HG02981 (cell line): ENCODE data around the gene ERAP2.
"Not testable (repeated sequence)": the region's sequence is repeated elsewhere in the genome, so short reads cannot be mapped to it uniquely, and the experiment has no call there.

Experiments used
- ATAC-seq: cut with Tn5 transposase; IDR thresholded peaks from one replicate; pipeline ENCODE4 v1.9.1; 2021; ENCODE audit warnings: mild to moderate bottlenecking, moderate library complexity; ENCODE audit not compliant: unreplicated experiment

ERAP2 gene

GRCh38 chr5:96863114-96863513 is 13.2 kb upstream of the ERAP2 start:
- ATAC-seq, result no peak

GRCh38 chr5:96863949-96864584 is 12.2 kb upstream of the ERAP2 start:
- no peak for ATAC-seq

DNA sequence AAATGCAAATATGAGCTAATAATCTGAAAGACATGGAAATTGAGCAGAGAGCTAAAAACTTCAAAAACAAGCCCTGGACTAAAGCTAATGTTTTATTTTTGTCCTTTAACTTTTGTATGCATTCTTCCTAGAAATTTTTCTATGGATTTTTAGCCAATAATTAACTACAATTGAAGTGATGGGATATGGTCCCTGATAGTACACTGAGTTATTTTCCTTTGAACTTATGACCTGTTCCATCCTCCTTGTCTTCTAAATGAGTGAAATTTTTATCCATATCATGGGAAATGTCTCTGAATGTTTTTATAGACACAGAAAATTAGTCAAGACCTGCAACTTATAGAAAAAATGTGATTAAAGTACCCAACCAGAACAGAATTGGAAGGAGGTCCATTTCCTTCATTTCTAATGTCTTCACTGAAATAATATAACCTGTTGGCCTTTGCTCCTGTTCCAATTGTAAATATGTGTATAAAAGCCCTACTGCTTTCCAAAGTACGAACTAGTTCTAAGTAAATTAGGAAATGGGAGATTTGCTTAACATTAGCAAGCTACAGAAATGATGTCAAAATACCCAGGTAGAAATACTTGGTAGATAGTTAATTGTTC is 11.3 kb upstream of the ERAP2 start:
- no peak for ATAC-seq

DNA sequence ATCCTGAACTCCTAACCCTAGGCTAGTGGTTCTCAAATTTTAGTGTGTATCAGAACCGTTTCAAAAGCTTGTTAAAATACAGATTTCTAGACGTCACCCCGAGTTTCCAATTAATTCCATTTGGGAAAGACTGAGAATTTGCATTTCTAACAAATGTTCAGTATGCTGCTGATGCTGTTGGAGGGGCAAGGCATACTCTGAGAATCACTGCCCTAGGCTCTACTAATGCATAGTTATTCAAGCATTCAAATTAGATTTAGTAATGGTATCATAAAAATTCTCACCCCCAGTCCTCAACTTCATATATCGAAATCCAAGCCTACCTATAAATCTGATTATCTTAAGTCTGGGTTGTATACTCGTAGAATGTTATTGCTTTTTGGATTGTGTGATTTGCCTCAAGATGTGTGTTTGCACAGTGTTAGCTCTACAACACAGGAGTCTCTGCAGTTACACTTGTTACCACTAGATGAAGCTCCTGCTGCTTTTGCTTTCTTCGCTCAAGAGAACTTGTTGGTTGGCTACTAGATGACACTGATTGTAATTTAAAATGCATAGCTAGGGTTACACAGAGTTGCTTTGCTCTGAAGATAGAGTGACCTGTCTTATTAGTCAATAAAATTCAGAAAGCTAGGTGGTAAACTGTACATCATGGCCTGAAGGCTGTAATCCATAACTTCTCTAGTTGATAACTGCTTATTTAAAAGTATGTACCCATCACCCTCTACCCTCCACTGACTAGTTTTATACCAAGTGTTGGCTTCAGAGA is 7.5 kb upstream of the ERAP2 start:
- peak; percentile 72 for ATAC-seq

DNA sequence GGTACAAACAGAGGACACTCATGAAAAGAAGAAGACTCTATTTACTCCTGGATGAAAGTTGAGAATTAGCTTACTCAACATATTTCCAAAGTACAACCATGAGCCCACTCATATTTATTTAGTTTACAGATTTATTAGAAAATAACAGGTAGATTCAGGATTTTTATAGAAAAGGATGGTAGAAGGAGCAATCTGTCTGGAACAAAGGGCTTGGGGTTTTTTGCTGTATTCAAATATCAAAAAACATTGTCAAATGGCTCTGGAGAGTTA is 7.0 kb upstream of the ERAP2 start:
- ATAC-seq, result no peak

GRCh38 chr5:96870094-96871026 is 5.9 kb upstream of the ERAP2 start:
- peak; percentile 80 for ATAC-seq

DNA sequence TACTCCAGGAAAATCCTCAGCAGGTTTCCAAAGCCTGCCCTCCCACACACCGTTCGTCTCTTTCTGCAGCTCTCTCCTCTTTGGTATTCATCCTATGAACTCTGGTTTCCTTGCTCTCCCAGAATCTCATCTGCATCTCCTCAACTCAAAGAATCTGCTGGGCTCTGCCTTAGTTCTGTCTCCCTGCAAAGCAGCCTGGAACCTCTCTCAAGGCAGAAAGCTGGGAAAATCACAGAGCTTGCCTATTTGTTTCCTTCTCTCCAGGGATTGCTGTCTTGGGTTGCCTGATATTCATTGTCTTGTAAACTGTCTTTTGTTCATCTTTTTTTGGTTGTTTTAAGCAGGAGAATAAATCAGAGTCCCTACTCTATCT is 5.3 kb upstream of the ERAP2 start:
- ATAC-seq, result no peak

DNA sequence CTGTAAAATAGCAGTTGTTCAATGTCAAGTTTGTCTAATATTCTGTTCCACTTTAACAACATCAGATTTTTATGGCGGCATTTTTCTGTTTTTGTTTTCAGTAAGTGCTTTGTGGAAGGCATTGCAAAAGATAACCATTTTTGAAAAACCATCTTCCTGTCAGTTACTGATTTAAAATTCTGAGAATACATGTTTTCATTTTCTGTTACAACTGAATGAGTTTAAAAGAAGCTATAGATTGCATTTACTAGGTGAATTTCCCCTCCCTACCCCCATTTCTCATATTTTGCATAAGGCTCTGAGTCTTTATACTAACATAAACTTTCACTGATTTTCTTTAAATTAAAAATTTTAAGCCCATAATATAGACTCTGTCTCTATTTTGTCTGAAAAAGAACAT is 4.6 kb upstream of the ERAP2 start:
- no peak for ATAC-seq

GRCh38 chr5:96873449-96873848 is 2.9 kb upstream of the ERAP2 start:
- no peak for ATAC-seq

GRCh38 chr5:96874631-96875030 is 1.7 kb upstream of the ERAP2 start:
- ATAC-seq, result no peak

- ATAC-seq, result no peak
Observed at GRCh38 chr5:96875791-96876291, 459 bp upstream of the ERAP2 start.

- not testable (repeated sequence) for ATAC-seq
Observed at GRCh38 chr5:96876977-96877469, 723 bp downstream of the ERAP2 start.

- ATAC-seq, result no peak
Observed at GRCh38 chr5:96879665-96880064, 3.4 kb downstream of the ERAP2 start.

- ATAC-seq, result no peak
Observed at GRCh38 chr5:96880444-96881164, 4.3 kb downstream of the ERAP2 start.

- ATAC-seq, result no peak
Observed at GRCh38 chr5:96881511-96882115, 5.3 kb downstream of the ERAP2 start.

- no peak for ATAC-seq
Observed at GRCh38 chr5:96883871-96884270, 7.6 kb downstream of the ERAP2 start.

DNA sequence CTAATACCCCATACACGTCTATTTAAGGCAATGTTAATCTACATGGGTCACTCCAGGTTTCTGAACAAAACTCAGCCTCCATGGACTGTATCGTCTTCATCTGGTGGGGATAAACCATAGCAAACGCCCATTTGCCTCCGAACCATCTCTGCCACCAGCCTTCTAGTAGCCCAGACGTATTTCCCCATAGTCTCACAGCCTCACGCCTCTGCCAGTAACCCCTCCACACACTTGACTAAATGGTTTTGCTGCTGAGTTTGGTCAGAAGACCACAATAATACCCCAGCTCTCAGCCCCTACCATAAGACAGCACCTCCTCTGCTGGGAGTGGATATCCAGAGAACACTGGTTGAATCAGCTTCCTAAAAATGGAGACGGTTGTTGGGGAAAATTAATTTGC is 8.7 kb downstream of the ERAP2 start:
- no peak for ATAC-seq

DNA sequence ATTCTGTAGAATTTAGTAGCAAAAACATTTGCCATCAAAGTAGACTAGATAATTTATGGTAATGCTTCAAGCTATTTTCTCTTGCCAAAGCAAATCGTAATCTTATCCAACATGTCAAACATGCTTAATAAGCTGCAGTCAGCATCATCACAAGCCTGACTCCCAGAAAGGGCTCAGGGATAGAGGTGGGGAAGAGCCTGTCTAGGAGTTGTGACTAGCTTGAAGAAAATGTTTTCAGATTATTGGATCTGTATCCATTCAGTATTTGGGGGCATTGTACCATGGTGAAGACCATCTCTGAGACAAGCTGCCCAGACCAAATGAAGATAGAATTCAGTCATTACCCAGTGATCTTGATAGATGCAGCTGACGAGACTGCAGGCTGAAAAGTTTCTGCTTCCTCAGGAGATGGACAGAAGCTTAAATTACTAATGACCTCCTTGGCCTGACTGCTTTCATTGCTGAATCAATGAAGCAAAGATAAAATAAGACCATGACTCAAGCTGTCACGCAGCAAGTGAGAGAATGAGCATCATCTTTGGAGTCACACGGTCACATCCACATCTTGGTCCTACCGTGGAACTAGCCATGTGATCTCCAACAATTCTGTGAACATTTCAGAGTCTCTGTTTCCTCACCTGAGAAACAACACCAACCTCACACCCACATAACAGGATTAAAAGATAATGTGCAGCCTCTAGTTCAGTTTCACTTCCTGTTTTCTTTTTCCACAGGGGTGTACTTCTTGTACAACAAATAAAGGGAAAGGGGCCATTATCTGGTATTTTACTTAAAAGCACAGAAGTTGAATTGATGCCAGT is 9.4 kb downstream of the ERAP2 start:
- ATAC-seq, result peak; percentile 88

DNA sequence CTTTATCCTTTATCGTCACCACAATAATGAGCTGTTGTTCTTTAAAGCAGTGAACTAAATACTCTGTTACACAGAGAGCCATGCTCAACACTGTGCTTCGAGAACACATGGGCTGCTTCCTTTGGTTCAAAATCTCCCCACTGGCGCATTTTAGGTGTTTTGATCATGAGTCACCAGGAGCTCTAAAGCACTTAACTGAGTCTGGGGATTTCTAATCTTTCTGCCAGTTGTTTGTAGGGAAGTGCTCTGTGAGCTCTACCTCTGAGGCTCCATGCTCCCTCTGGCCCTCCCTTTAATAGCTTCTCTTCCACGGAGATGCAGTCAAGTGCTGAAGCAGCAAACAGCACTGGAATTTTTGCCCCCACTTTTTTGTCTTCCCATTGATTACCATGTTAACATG is 17.0 kb downstream of the ERAP2 start:
- no peak for ATAC-seq
